Subcutaneous adipose tissue (tissue), 4 donors: Measurements from ENCODE around the gene FSHR. TPM values are rescaled to one million over a fixed set of nuclear protein-coding genes. Genes with fewer than 3 reads are reported as not detected.

Experiments used
- small RNA-seq: library from RNA; depleted of rRNA; stranded (forward); fragments of <200 nt; gene quantifications from one replicate; pipeline ENCODE3, GENCODE V24; 2016
- total RNA-seq, 4 donors: library from RNA; depleted of rRNA; stranded (reverse); fragments of >200 nt; gene quantifications; one replicate each; pipeline ENCODE4 v1.1.0, GENCODE V29; 2016
- TF ChIP-seq, protein P1 (sequence below): fragments of 450-650 bp; IDR thresholded peaks from one replicate; pipeline ENCODE4 v1.5.1; 2016; ENCODE audit warnings: low read depth, mild to moderate bottlenecking, control low read depth, antibody characterized with exemption, moderate library complexity

The FSHR gene
- total RNA-seq, 4 donors from 2014 or later, result not detected

DNA sequence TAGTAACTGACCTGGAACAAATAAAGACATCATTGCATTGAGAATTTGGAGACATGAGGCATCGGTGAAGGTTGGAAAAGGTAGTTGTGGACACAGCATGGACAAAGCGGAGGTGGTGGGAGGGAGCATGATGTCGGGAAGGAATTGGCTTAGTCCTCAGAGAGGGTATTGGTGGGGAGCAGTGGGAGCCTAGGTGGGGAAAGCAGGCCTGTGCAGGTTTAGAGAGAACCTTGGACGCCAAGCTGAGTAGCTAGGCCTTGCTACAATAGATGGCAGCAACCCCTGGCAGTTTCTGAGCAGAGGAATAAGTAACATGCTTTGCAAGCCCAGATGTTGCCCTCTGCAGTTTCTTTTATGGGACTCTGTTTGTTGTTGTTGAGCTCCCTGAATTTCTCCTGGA lies 221.6 kb downstream of the FSHR start:
- TF ChIP-seq, protein P1, sequence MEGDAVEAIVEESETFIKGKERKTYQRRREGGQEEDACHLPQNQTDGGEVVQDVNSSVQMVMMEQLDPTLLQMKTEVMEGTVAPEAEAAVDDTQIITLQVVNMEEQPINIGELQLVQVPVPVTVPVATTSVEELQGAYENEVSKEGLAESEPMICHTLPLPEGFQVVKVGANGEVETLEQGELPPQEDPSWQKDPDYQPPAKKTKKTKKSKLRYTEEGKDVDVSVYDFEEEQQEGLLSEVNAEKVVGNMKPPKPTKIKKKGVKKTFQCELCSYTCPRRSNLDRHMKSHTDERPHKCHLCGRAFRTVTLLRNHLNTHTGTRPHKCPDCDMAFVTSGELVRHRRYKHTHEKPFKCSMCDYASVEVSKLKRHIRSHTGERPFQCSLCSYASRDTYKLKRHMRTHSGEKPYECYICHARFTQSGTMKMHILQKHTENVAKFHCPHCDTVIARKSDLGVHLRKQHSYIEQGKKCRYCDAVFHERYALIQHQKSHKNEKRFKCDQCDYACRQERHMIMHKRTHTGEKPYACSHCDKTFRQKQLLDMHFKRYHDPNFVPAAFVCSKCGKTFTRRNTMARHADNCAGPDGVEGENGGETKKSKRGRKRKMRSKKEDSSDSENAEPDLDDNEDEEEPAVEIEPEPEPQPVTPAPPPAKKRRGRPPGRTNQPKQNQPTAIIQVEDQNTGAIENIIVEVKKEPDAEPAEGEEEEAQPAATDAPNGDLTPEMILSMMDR, result no peak

DNA sequence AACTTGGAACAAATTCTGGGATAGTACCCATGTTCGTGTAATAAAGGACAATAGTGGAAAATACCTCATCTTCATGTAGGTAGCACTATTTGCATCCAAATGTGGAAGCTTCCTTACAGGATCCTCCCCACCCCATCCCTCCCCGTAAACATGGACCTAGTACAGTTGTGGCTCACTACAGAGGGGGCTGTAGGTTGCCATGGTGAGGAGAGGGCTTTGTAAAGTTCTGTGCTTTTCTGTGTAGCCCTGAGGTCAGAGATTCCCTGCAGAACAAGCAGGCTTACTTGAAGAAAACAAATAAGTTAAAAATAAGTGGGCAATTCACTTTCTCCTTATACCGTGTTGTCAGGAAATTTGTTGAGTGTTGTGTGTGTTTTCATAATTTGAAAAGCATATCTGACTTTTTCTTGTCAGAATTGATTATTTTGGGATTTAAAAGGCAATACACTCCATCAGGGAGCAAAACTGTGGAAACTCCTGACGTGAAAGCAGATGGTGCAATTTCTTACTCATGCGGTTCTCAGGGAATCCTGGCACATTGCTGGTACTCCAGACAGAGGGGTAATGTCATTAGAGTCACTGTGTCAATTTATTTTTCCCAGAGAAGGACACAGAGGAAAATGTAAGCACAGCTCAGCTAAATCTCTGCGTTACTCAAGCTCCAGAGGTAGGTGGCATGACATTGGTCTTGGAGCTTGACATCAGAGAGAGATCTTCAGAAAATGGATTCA lies 224.6 kb downstream of the FSHR start:
- TF ChIP-seq, protein P1, result no peak

DNA sequence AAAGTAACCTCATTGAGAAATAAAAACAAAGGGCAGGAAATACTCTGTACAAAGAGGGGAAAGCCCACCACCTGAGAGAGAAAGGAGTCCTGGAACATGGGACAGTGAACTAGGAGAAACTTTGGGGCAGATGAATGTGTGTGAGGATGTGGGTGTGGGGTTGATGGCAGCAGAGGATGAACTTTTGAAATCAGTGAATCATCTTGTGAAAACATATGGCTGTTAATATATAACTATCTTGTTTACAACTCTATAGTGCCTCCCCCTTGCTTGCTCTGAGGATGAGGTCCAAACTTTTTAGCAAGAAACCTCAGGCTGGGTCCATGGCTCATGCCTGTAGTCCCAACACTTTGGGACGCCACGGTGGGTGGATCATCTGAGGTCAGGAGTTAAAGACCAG lies 227.0 kb downstream of the FSHR start:
- TF ChIP-seq, protein P1, result no peak

DNA sequence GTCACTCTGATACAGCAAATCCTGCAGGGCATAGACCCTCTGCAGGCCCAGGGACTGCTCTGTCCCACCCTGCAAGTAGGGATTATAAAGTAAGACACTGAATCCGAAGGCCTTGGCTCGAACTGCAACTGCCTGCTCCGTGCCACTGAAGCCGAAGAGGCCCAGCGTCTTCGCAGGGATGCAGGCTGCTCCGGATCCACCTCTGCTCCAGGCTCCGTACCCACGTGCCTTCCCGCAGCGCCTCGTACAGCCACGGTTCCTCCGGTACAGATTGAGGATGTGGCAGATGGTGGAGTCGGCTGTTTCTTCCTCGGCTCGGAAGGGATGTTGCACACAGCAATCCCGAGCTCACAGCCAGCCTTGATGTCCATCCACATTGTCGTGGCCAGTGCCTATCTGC lies 238.4 kb downstream of the FSHR start:
- TF ChIP-seq, protein P1, result no peak

DNA sequence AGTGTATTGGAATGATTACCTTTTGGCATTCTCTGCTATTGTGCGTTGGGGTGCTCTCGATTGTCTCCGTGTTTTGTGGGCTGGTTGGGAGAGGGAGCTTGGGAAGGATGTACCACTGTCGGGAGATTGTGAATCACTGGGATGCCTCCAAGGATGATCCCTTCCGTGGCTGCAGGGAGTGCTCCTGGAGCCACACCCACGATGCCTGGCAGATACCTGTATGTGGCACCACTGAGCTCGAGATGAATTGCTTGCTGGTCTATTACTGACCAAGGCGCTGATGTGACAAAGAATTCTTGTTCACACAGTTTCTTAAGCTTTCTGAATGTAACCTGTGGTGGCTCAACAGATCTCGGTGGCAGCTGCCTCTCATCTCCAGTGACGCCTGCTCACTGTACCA lies 239.1 kb downstream of the FSHR start:
- TF ChIP-seq, protein P1, result no peak

DNA sequence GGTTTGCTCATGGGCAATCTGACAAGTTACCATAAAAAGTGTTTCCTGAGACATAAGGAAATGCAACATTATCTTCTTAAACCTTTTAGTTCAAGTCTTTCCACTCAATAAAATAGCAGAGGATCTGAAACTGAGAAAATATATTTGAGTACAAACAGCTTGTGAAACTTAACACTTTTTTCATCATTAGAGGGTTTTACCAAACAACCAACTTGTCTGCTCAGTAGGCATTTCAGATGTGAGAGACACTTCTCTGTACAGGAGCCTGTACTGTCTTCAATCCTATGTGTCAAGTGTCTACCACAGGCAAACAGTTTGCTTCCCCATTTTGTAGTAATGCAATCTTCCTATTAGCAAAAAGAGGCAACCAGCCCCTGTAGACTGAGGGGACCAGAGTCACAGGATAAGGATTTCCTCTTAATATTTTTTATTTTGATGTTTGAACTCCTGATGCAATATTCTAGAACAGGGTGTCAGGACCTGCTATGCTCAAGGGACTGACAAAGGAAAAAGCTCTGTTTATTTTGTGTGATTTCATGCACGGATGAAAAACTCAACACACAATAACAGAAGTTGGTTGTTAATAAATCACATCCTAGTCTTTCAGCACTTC lies 239.7 kb downstream of the FSHR start:
- TF ChIP-seq, protein P1, result no peak

Small RNA genes lying within 50 kb of the gene (small RNA-seq; reads per million reads assigned to genes)
- gene MIR548BA, result not detected
